GM19240 (cell line): ENCODE results near the gene CACTIN.

Experiments
- DNase-seq: peaks from one replicate; pipeline ENCODE4 v3.0.0; 2011; ENCODE audit warnings: low spot score; ENCODE audit not compliant: insufficient read length

The CACTIN gene

GRCh38 chr19:3646336-3647092 lies 19.9 kb upstream of the CACTIN start:
- DNase-seq, result no peak

- DNase-seq, result no peak
Measured at GRCh38 chr19:3645726-3646125, 19.1 kb upstream of the CACTIN start.

GRCh38 chr19:3645067-3645396 lies 18.4 kb upstream of the CACTIN start:
- no peak for DNase-seq

GRCh38 chr19:3644351-3645066 lies 17.9 kb upstream of the CACTIN start:
- no peak for DNase-seq

- DNase-seq, result no peak
Measured at GRCh38 chr19:3643674-3644313, 17.2 kb upstream of the CACTIN start.

GRCh38 chr19:3642987-3643673 lies 16.5 kb upstream of the CACTIN start:
- DNase-seq, result no peak

- no peak for DNase-seq
Measured at GRCh38 chr19:3642296-3642695, 15.7 kb upstream of the CACTIN start.

GRCh38 chr19:3641515-3642269 lies 15.1 kb upstream of the CACTIN start:
- no peak for DNase-seq

GRCh38 chr19:3639479-3639878 lies 12.9 kb upstream of the CACTIN start:
- DNase-seq, result no peak

GRCh38 chr19:3638208-3639193 lies 11.9 kb upstream of the CACTIN start:
- DNase-seq, result no peak

GRCh38 chr19:3637621-3638020 lies 11.0 kb upstream of the CACTIN start:
- no peak for DNase-seq

GRCh38 chr19:3636962-3637361 lies 10.4 kb upstream of the CACTIN start:
- DNase-seq, result no peak

GRCh38 chr19:3636506-3636905 lies 9.9 kb upstream of the CACTIN start:
- no peak for DNase-seq

- DNase-seq, result no peak
Measured at GRCh38 chr19:3634496-3635045, 8.0 kb upstream of the CACTIN start.

- DNase-seq, result no peak
Measured at GRCh38 chr19:3633559-3633988, 7.0 kb upstream of the CACTIN start.

- no peak for DNase-seq
Measured at GRCh38 chr19:3632739-3633558, 6.4 kb upstream of the CACTIN start.

- no peak for DNase-seq
Measured at GRCh38 chr19:3632098-3632497, 5.5 kb upstream of the CACTIN start.

GRCh38 chr19:3631053-3631861 lies 4.7 kb upstream of the CACTIN start:
- no peak for DNase-seq
